Measurements from ENCODE around the gene VANGL1.
A peak's percentile ranks its signal among the peaks of the same experiment; 100 is the strongest.

VANGL1 gene

DNA sequence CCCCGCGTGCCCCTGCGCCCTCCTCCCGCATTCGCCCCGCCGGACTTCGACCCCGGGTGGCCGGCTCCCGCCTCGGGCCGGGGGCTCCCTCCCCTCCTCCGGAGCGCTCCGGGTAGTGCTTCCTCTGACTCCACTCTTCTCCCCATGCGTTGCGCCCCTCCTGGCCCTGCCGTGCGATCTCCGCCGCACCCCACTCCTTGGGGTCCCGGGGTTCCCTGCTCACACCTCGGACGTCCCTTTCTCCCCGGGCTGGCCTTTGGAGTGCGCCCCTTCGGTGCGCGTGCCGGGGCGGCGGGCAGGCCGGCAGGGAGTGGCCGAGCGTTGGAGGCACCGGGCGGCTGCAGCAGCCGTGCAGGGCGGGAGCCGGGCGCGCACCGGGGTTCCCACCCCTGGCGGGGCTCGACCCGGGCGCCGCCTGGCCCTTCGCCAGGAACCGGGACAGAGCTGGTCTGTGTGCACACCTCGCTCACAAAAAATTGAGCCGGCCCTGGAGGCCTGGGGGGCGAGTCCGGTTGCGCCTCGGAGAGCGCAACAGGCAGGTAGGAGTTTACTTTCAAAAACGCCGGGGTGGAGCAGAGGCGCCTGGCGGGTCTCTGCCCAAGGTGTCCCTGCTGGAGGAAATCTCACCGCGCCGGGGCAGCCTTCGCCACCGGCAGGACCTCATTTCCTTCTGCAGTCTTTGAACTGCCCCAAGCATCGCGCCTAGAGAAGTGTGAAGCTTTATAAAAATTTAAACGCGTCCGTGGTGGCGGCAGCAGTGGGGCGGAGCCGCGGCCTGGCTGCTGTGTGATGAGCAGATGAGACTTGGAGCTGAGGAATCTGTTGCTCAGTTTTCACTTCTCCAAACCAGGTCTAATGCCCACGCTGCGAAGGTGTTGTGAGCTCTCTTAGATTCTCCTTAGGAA is 650 bp downstream of the VANGL1 start:
- in situ Hi-C loops (cut with MboI; ENCODE audit: low pct_unique_long_range_greater_than_20kb, low sequenced_read_pairs), result no loop called here
- DNase-seq, result peak; percentile 84

DNA sequence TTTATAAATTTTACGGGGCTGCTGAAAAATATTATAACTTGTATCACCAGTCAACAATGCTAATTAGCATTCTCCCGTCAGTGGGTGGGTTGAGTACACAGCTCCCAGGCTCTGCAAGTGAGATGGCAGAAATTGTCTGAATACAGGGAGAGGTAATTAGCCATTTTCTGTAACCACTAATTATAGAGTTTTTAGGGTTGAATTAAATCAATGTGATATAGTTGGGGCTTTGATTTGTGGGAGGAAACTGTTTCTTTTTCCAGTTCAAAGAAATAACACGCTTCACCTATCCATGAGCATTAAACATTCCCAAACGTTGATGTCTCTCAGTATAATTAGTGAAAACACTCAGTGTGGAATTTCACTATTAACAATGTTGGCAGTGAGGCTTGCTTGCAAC is 1.5 kb downstream of the VANGL1 start:
- in situ Hi-C loops (cut with MboI; ENCODE audit: low pct_unique_long_range_greater_than_20kb, low sequenced_read_pairs), result no loop called here
- DNase-seq, result no peak

DNA sequence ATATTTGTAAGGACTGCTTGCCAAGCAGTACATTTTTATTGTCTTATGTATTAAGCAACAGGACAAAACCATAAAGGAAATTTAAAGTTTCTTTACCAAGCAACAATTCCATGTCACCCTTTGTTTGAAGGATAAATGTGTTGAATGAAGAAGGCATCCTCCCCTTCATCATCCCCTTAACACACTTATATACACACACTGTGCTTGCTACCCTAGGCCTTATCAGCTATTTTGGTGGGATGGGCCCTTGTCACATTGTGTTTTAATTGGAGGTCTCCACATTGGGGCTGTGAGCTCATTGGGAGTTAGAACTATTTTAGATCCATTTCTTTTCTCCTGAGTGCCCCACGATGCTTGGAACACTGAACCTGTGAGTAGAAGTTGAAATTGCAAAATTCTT is 1.9 kb downstream of the VANGL1 start:
- in situ Hi-C loops (cut with MboI; ENCODE audit: low pct_unique_long_range_greater_than_20kb, low sequenced_read_pairs), result no loop called here
- no peak for DNase-seq

DNA sequence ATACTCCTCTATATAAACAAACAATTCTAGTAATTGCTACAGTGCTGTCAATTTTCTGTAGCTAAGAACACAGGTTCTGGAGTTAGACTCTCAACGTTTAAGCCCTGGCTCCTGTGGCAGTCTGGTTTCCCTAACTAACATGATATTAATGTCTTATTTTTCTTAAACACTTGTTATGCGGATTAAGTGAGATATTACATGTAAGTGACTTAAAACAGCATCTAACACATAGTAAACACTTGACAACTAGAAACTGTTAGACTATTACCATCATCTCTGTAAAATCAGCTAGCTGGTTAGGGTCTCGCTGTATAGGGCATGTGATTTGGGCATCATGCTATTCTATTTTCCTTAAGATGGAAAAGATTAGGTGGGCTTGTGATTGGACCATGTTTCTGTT is 2.3 kb downstream of the VANGL1 start:
- in situ Hi-C loops (cut with MboI; ENCODE audit: low pct_unique_long_range_greater_than_20kb, low sequenced_read_pairs), result no loop called here
- DNase-seq, result no peak

DNA sequence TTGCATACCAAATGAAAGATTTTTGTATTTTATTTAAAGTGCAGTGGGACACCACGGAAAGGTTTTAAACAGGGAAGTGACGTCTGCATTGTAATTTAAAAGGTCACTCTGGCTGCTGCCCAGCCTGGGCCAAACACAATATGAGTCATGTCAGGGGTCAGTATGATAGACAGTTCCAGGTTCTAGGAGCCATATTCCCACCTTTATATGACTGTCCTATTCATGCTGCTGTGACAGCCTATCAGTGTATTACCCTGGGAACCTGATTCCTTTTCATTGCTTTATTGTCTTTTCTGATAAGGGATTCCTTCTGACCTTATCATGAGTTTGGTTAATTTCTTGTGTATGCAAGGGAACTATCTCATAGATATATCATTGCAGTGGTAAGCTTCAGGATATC is 5.3 kb downstream of the VANGL1 start:
- DNase-seq, result no peak
- in situ Hi-C loops (cut with MboI; ENCODE audit: low pct_unique_long_range_greater_than_20kb, low sequenced_read_pairs), result no loop called here

DNA sequence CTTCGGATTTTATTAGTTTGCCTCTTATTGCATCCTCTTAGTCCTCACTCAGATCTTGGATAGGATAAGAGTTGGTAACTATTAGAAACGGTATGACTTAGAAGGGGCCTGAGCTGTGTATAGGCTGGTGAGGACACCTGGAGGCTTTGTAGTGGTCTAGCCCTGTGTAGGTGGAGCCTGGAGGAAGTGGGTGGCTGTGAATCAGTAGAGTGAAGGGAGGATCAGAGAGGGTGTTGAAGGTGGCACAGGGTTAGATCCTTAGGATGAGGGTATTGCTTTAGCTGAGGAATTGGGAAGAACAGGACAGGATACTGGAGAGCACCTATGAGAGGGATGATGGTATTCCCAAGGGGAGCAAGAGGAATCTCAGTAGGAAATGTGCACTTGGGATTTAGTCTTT is 5.7 kb downstream of the VANGL1 start:
- in situ Hi-C loops (cut with MboI; ENCODE audit: low pct_unique_long_range_greater_than_20kb, low sequenced_read_pairs), result no loop called here
- no peak for DNase-seq

DNA sequence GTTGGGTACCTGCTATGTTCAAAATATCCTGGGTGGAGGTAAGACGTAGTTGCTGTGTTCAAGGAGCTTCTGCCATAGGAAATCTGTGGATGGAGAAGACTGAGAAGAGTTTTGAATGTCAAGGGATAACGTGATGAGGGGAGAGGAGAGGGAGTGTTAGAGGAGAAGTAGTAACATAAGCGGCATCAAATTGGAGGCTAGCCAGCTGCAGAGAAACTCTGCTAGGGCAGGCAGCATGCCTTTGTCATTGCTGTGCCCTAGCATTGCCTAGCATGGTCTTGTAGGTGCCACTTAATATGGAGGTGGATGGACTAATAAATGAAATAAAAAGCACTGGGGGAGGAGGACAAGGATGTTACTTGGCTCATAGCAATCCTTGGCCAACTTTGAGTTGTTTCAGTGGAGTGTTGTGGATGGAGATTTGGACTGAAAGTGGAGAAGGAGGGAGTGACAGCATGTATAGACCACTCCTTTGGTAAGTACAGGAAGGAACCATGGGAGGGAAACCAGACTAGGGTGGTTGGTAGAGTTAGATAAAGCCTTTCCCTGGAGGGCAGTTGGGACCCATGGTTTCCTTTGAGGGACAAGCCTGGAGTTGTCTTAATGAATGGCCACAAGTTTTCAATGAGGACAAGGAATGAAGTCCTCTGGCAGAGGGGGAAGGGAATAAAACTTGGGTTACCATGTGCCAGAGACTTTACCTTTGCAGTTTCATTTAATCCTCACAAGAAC is 6.3 kb downstream of the VANGL1 start:
- DNase-seq, result peak; percentile 44
- in situ Hi-C loops (cut with MboI; ENCODE audit: low pct_unique_long_range_greater_than_20kb, low sequenced_read_pairs), result no loop called here

DNA sequence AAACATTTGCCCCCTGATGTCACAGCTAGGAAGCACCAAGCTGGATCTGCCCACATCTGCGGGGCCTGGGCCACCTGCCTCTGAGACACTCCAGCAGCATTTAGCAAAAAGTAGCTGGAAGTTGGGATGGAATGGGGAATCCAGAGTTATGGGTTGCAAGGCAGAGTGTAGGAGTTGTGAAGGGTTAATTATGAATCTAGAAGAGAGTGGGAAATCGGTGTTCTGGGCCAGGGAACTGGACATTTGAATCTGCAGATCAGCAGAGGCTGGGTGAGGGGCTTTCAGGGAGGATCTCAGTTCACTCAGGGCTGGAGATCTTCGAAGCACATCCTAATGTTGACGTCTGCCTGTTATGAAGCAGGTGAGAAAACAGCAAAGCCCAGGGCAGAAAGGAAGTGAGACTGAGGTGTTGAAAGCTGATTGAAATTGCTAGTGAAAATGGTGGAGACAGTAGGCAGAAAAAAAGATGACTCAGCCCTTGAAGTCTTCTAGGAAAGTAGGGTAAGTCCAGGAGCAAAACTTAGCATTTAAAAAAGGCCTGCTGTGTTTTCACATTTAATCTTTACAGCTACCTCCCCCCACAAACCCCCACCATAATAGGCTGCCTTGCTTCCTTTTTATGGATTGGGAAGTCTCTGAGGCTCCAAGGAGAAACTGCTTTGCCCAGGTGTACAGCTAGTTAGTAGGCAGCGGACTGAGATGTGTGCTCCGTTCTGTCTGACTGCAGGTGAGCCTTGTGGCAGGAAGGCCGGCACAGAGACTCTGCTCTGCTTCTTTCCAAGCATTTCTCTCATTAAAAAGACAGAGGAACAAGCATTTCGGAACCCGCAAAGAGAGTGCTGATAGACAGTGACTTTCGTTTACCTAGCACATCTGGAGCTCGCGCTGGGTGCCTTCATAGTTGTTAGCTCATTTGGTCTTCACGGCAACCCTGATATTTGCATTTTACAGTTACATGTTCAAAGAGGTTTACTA is 7.2 kb downstream of the VANGL1 start:
- in situ Hi-C loops (cut with MboI; ENCODE audit: low pct_unique_long_range_greater_than_20kb, low sequenced_read_pairs), result no loop called here
- peak; percentile 44 for DNase-seq

DNA sequence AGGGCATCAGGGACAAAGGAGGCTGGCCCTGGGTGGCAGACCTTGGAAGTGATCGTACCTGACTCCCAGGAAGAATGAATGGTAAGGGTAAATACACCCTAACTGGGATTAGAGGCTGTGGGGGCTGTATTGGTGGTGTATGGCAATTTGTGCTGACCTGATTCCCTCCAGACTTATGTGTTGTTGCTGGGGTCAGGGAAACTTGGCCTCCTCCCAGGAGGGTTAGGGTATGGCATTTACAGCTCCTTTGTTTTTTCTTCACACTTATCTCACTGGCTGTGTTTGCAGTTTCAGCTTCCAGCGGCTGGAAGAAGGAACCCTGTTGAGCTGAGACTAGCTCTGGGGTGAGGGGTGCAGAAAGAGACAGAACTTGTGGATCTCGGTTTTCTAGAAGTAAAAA is 8.2 kb downstream of the VANGL1 start:
- no peak for DNase-seq
- in situ Hi-C loops (cut with MboI; ENCODE audit: low pct_unique_long_range_greater_than_20kb, low sequenced_read_pairs), result no loop called here

DNA sequence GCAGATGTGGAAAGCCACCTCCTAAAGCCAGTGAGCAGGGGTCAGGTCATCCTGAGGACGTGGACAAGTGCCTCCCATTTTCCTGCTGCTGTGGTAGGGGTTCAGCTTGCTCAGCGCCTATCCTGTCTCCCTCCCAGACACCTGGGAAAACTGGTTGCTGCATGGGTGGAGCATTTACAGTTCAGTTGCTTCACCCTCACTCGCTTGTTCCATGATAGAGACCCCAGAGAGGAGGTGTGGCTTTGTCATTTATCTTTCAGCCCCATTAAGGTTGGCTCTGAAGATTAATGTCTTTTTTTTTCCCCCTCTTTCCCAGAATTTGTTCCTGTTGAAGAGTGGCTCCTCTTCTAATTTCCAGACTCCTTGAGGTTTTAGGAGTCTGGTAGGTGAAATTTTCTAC is 9.2 kb downstream of the VANGL1 start:
- in situ Hi-C loops (cut with MboI; ENCODE audit: low pct_unique_long_range_greater_than_20kb, low sequenced_read_pairs), result no loop called here

DNA sequence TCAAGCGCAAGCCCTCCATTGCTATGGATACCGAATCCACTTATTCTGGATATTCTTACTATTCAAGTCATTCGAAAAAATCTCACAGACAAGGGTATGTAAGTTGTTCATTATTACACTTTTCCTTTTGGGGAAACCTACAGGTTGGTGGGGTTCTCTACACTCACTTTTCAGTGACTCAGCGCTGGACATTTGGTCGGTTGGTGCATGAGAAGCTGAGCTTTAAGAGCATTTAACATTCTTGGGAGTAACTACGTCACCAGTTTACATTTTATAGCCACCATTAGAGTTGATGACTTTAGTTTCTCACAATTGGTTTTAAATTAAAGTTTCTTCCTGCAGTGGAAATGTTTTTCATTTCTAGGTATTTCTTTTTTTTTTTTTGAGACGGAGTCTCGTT is 9.6 kb downstream of the VANGL1 start:
- in situ Hi-C loops (cut with MboI; ENCODE audit: low pct_unique_long_range_greater_than_20kb, low sequenced_read_pairs), result no loop called here
- DNase-seq, result no peak

More for the DNA sequence above, 9.2 kb downstream of the VANGL1 start:
- DNase-seq, result no peak

DNA sequence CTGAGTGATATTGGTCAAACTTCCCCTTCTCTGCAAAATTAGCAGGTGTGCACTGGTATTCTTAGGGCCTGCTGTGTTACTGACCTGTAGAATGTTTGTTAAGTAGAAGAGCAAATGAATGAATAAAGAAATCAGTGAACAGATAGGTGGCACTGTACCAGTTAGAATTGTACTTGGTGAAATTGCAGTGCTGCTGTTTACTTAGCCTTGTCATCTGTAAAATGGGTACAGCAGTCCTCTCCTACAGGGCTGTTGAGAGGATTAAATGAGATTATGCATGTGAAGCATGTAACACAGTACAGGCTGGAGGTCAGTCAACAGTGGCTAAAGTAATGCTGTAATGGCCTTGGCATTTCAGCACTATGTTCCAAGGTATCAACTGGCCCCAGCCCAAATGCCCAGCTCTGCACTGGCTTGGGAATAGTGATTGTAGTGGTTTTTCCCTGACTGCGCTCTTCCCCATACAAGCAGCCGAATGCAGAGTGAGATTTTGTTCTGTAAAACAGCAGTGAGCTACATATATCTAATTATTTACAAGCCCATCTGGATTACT is 10.5 kb downstream of the VANGL1 start:
- in situ Hi-C loops (cut with MboI; ENCODE audit: low pct_unique_long_range_greater_than_20kb, low sequenced_read_pairs), result no loop called here
- DNase-seq, result no peak

DNA sequence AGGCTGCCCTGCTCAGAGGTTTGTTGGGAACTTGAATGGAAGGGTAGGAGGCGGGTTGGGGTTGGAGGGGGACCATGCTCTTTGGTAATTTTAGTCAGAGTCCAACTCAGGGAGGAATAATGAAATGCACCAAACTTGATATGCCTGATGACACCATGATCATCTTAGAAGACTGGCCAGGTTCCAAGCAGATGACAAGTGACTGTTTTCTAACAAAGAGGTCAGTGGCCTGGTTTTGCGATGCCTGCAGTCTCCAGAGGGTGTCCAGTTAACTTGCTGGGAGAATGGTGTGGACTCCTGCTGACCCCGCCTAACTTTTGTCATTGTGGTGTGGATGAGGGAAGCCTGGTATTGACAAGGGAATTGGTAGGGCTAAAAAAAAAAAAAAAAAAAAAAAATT is 12.4 kb downstream of the VANGL1 start:
- in situ Hi-C loops (cut with MboI; ENCODE audit: low pct_unique_long_range_greater_than_20kb, low sequenced_read_pairs), result no loop called here
- DNase-seq, result no peak

DNA sequence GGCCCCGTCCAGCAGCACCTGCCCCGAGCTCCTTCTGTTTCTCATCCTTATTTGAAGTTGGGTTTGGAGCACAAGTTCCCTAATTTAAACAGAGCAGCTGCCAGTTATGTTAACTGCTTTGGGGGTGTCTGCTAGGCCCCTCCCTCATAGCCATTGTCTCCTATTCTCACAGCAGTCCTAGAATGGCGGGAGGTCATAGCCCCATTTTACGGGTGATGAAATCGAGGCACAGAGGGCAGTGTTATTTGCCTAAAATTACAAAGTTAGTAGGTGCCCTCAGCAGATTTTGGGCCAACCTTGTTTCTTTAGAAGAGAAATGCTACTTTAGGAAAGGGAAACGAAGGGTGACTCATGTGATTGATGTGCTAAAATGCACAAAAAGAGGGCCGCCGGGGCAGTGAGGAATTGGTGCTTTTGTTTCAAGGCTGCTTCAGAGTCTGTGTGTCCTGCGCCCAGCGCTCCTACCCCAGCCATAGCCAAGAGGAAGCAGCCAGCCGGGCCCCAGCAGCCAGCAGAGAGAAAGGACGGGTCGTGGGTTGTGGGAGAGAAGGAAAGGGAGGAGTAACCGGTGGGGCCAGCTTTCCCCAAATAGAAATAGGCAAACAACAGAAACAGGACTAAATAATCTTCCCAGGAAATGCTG is 13.0 kb downstream of the VANGL1 start:
- in situ Hi-C loops (cut with MboI; ENCODE audit: low pct_unique_long_range_greater_than_20kb, low sequenced_read_pairs), result no loop called here
- DNase-seq, result peak; percentile 82

DNA sequence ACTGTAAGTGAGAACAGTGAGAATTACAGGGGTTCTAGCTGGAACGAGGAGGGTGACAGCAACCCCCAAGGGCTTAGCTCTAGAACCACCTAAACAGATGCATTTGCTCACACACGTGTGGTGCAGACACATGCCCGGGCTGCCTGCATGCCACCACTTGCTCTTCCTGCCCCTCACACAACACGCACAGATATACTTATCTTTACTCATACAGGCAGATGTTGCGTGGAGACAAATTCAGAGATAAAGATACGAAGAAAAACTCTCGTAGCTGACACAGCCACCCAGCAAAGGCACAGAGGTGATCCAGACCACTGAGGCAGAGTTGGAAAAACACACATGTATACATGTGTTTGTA is 13.5 kb downstream of the VANGL1 start:
- peak; percentile 79 for DNase-seq
- in situ Hi-C loops (cut with MboI; ENCODE audit: low pct_unique_long_range_greater_than_20kb, low sequenced_read_pairs), result no loop called here

DNA sequence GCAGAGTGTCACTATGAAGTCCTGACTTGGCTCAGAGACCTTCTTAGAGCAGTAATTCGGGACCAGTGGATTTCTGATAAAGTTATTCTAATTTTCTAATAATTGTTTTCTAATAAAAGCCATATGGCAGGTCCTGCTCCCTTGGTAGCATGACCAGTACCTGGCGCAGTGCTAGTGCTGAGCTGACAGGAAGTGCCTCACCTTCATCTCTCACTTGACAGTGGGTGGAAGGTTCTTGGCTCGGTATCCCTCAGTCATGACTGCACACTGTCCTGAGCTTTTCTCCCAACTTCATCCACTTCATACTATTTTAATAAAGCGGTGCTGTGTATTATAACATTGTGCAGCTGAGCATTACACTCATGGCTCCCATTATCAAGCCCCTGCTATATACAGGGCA is 14.1 kb downstream of the VANGL1 start:
- DNase-seq, result no peak
- in situ Hi-C loops (cut with MboI; ENCODE audit: low pct_unique_long_range_greater_than_20kb, low sequenced_read_pairs), result no loop called here

DNA sequence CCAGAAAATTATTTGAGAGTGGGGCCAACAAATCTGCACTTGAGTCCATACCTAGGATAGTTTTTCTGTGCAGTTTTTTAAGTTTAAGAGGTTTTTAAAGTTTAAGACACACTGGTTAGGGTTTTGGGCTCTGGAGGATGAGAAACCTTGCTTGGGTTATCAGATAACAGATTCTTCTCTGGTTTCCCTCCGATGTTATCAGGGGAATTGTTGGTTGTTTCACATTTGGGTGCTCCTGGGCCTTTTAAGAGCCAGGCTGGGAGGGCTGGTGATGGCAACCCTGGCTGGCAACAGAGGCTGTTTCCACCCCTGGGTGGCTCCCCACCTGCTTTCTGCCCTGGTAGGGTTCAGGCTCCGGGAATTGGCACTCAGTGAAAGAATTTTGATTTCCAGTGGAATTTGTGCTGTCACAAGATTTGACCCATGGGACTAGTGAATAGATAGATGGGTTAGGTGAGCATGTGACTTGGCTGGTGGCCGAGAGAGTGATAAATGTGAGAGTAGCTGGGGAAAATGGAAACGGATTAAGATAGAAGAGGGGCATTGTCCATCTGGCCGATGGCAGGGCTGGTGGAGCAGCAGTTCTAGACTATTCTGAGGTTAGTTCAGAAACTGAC is 14.8 kb downstream of the VANGL1 start:
- DNase-seq, result no peak
- in situ Hi-C loops (cut with MboI; ENCODE audit: low pct_unique_long_range_greater_than_20kb, low sequenced_read_pairs), result no loop called here

DNA sequence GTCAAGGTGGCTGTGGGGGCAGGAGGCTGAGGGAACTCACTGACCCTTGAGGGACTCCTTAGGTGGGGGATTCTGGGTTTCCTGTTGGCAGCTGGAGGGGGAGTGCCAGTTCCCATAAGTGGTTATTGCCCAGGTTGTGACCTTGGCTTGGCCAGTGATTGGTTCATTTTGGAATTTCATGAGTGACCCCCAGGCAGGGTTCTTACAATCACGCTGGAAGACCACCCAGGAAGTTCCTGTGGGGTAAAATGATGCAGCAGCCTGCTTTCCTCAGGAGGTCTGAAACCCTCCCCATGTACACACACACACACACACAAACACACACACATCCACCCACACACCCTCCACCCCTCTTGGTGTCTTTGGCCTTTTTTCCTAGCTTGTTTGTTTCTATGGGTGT is 16.9 kb downstream of the VANGL1 start:
- in situ Hi-C loops (cut with MboI; ENCODE audit: low pct_unique_long_range_greater_than_20kb, low sequenced_read_pairs), result no loop called here

More for the DNA sequence above, 16.9 kb downstream of the VANGL1 start:
- no peak for DNase-seq
